BE2C (cell line): Measurements from ENCODE around the gene PTPRN2.

Experiments used
- DNase-seq: peaks from one replicate; pipeline ENCODE4 v3.0.0-alpha.2; 2020
- H3K27me3 ChIP-seq: fragments of 250-450 bp; sonication (Bioruptor Pico); 2 replicates; pipeline ENCODE4 v1.5.1; 2020; ENCODE audit warnings: mild to moderate bottlenecking
- H3K36me3 ChIP-seq: fragments of 250-450 bp; sonication (Bioruptor Pico); 2 replicates; pipeline ENCODE4 v1.5.1; 2020; ENCODE audit warnings: mild to moderate bottlenecking
- H3K4me1 ChIP-seq: fragments of 250-450 bp; sonication (Bioruptor Pico); 2 replicates; pipeline ENCODE4 v1.5.1; 2020
- H3K4me3 ChIP-seq: 2 replicates; pipeline ENCODE4 v1.5.1; 2011; ENCODE audit warnings: low read depth, low read length
- H3K9me3 ChIP-seq: fragments of 250-450 bp; sonication (Bioruptor Pico); 2 replicates; pipeline ENCODE4 v1.5.1; 2020
- CTCF ChIP-seq: IDR thresholded peaks from 2 replicates; pipeline ENCODE4 v1.5.1; 2012; ENCODE audit warnings: mild to moderate bottlenecking, low read depth, low read length

Gene PTPRN2

GRCh38 chr7:158103378-158103777 lies 484.2 kb downstream of the PTPRN2 start:
- Histone ChIP-seq H3K9me3 (no peaks in the 10 kb centered on the region), H3K36me3 (no peaks in the 10 kb centered on the region), H3K27me3 (no peaks in the 10 kb centered on the region), H3K4me1 (no peaks in the 10 kb centered on the region), H3K4me3 (no peak overlapping the region)
- no peak for DNase-seq
- TF ChIP-seq CTCF, result no peak

- TF ChIP-seq CTCF, result no peak
- DNase-seq, result no peak
- no peaks in the 10 kb centered on the region for H3K27me3 ChIP-seq
- H3K36me3 ChIP-seq, result no peaks in the 10 kb centered on the region
- no peak overlapping the region for H3K4me3 ChIP-seq
- no peaks in the 10 kb centered on the region for H3K4me1 ChIP-seq
- no peaks in the 10 kb centered on the region for H3K9me3 ChIP-seq
Measured at GRCh38 chr7:158102897-158103296, 484.7 kb downstream of the PTPRN2 start.

GRCh38 chr7:158101821-158102450 lies 485.7 kb downstream of the PTPRN2 start:
- no peaks in the 10 kb centered on the region for H3K9me3 ChIP-seq
- no peaks in the 10 kb centered on the region for H3K27me3 ChIP-seq
- TF ChIP-seq CTCF, result no peak
- no peaks in the 10 kb centered on the region for H3K36me3 ChIP-seq
- DNase-seq, result no peak
- no peak overlapping the region for H3K4me3 ChIP-seq
- H3K4me1 ChIP-seq, result no peaks in the 10 kb centered on the region

- DNase-seq, result no peak
- H3K36me3 ChIP-seq, result no peaks in the 10 kb centered on the region
- no peak for TF ChIP-seq CTCF
- no peaks in the 10 kb centered on the region for H3K27me3 ChIP-seq
- no peaks in the 10 kb centered on the region for H3K9me3 ChIP-seq
- no peak overlapping the region for H3K4me3 ChIP-seq
- H3K4me1 ChIP-seq, result no peaks in the 10 kb centered on the region
Measured at GRCh38 chr7:158098125-158099030, 489.2 kb downstream of the PTPRN2 start.

- no peaks in the 10 kb centered on the region for H3K9me3 ChIP-seq
- no peak for TF ChIP-seq CTCF
- H3K36me3 ChIP-seq, result no peaks in the 10 kb centered on the region
- H3K4me3 ChIP-seq, result no peak overlapping the region
- DNase-seq, result no peak
- no peaks in the 10 kb centered on the region for H3K27me3 ChIP-seq
- no peaks in the 10 kb centered on the region for H3K4me1 ChIP-seq
Measured at GRCh38 chr7:158097453-158098124, 490.0 kb downstream of the PTPRN2 start.
